AG20443 (cell line): Measurements from ENCODE around the gene UTS2R.
A peak's percentile ranks its signal among the peaks of the same experiment; 100 is the strongest.
"Not testable (repeated sequence)": the region's sequence is repeated elsewhere in the genome, so short reads cannot be mapped to it uniquely, and the experiment has no call there.

Experiments used
- DNase-seq: peaks from one replicate; pipeline ENCODE4 v3.0.0; 2012; ENCODE audit warnings: low spot score, mixed read lengths

The UTS2R gene

DNA sequence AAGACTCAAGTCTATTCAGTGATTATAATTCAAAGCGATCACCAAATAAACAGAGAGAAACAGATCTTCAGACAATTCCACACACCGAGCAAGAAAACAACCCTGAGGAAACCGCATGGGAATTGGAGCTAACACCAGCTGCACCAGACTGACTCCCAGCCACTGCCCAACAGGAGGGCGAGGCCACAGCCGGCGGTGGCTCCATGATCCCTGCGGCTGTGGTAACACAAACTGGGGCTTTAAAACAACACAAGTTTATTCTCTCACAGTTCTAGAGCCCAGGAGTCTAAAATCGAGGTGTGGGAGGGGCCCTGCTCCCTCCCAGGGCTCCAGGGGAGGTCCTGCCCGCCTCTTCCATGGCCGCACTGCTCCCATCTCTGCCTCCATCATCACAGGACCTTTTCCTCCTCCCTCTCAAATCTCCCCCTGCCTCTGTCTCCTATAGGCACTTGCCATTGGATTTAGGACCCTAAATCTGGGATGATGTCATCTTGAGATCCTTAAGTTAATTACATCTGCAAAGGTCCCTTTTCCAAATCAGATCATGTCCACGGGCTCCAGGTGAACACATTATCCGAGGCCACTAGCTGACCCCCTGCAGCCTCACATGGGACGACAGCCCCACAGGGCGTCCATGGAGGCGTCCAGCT lies 36.8 kb downstream of the UTS2R start:
- DNase-seq = no peak

GRCh38 chr17:82408938-82409318 lies 37.4 kb downstream of the UTS2R start:
- no peak for DNase-seq

- no peak for DNase-seq
Observed at GRCh38 chr17:82410014-82410716, 38.6 kb downstream of the UTS2R start.

DNA sequence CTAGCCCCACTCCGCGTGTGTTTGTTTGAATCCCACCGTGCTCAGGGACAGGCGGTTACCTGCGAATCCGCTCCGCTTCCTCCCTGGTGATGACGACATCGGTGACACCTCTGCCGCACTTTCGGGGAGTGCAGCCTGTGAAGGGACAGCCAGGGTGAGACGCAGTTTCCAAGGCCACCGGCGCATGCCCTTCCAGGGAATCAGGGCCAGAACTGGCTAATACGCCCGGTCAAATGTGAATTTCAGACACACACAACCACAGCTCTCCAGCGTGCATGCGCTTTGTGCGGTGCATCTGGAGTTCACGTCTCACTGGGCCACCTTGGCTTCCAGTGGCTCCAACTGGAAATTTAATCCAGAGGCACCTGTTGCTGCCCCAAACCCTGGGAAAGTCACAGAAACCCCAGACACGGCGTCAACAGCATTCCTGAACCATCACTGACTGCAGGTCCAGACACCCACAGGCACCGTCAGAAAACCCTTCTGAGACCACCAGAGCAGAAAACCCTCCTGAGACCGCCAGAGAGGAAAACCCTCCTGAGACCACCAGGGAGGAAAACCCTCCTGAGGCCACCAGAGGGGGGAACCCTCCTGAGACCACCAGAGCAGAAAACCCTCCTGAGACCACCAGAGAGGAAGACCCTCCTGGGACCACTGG lies 40.0 kb downstream of the UTS2R start:
- DNase-seq = no peak

GRCh38 chr17:82412081-82412480 lies 40.5 kb downstream of the UTS2R start:
- not testable (repeated sequence) for DNase-seq

DNA sequence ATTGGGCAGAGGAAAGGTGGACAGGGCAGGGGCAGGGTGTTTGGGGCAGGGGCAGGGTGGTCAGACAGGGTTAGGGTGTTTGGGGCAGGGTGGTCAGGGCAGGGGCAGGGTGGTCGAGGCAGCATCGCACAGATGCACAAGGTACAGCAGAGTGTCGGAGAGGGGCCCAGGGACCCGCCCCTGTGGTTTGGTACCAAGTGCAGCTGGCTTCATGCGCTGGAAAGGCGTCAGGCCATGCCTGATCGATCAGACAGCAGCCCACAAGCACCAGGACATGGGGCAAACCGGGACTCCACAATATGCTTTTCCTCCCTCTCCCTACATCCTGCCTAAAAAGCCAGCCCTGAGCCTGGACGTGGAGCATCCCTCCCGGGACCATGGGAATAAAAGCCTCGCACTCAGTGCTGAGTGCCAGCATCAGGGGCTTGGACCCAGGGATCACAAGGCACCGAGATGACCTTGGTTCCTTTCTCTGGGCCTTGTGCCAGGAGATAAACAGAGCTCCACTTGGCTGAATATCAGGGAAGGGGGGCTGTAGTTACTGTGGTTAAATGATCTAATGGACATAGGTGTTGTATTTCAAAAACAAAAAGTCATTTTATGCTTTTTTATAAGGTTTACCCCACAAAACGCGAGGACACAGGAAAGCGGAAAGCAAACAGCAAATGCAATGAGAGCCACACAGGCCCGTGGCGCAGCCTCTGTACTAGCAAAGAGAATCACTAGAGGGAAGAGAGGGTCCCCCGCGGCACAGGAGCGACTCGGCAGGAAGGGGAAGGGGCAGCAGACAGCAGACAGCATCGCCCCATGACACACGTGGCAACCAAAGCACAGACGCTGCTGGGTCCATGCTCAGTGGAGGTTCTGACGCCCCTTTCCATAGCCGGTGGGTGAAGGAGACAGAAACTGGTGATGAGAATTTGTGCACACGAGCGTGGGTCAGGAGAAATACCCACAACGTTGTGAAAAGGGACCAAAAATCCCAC lies 41.3 kb downstream of the UTS2R start:
- no peak for DNase-seq

DNA sequence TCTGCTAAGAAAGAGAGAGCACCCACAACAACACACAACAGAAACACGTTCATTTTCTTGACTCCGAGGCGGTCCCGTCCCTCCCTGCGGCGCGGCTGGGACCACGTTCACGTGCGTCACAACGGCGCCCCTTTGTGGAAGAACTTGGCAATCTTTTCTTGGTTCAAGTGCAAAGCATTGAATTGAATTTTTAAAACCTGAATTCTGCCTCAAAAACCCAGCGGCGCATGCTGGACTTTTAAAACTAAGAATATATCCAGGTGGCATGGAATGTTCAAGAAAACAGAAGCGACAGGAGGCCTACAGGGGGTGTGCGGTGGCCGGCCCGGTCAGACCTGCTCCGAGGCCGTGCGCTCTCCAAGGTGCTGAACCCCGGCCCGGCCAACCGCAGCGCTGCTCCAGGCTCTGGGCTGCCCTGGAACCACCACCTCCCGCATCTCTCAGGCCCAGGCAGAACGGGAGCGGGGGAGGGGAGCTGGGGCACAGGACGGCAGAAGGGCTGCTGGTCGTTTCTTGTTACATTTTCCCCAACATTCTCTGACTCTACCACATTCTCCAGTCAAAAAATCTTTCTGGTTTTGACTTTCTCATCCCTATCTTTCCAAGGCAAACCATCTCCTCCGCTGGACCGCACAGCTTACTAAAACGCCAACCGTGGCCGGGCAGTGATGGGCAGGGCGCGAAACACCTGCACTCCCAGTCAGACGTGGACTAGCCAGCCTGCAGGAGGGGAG lies 43.1 kb downstream of the UTS2R start:
- DNase-seq = peak; percentile 90

DNA sequence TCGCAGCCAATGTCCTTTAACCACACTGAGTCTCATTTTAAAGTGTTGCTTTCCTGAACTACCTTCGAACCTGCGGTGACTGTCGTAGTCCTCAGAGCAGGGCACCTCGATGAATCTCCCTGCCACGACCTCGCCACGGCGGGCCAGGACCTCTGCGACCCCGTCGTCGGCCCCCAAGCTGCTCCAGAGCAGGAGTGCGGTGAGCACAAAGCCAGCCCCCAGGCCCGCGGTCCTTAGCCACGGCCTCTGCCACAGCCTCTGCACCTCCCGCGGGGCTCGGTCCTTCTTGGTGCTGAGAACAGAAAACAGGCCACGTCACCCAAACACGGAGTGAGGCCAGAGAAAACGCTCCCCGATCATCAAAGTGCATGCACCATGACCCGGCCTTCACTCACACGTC lies 43.8 kb downstream of the UTS2R start:
- DNase-seq = no peak

DNA sequence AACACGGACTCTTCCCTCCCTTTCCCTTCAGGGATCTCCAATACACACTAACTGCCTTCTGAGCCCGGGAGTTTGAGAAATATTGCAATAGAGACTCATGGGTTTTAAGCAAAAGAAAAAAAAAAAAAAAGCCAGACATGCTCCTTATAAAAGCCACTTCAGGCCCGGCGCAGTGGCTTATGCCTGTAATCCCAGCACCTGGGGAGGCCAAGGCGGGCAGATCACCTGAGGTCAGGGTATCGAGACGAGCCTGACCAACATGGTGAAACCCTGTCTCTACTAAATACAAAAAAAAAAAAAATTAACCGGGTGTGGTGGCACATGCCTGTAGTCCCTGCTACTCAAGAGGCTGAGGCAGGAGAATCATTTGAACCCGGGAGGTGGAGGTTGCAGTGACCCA lies 44.2 kb downstream of the UTS2R start:
- DNase-seq = no peak

DNA sequence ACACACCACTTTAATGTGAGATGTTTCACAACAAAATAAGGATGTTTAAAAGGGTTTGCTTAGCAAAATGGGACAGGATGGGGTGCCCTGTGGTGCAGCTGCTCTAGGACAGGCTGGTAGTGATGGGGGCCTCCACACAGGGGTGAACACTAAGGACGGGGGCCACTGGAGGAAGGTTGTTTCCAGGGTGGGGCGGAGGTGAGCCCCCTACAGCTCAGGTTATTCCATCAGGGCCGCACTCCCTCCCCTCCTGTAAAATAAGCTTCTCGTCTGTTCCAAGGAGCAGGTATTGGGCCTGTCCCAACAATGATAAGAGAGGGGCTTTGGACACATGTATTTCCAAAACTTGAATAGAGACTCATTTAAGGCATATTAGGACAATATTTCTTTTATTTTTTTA lies 44.7 kb downstream of the UTS2R start:
- no peak for DNase-seq

- DNase-seq = no peak
Observed at GRCh38 chr17:82416771-82417170, 45.2 kb downstream of the UTS2R start.

DNA sequence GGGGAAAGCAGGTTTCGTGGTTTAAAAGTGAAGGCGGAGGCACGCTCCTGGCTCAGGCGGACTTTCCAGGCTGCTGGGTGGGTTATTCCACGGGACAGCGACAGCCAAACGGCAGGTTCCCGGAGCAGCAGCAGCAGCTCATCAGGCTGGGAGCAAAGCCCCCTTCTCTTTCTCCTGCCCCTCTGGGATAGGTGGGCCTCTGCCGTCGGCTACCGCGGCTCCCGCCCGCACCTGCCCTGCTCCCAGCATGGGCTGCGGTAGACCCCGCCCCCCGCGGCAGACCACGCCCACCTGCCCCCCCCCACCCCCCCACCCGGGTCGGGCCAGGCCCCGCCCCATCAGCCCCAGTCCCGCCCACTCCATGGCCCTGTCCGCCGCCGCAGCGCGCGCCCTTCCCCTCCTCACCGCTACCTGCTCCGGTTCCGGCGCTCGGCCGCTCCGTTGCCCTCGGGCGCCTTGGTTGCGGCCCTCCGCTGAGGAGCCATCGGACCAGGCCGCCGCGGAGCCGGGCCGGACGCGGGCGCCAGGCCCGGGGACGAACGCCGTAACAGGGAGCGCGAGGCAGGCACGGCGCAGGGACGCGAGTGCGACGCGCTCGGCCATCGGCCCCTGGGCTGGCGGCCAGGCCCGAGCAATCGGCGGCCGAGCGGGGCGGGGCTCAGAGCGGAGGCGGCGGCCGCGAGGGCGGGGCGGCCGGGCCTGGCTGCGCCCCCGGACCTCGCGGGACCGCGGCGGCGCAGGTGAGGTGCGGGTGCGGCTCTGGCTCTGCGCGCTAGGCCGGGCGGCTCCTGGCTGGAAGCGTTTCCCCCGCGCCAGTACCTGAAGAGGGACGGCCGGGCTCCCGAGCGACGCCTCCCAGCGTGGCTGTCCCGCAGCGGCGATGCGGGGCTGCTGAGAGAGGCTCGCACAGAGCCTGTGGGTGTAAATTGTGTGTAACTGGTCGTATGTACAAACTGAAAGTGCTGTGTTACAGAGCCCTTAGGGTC lies 46.7 kb downstream of the UTS2R start, which contains the start of the genes HEXD and OGFOD3:
TSS of gene HEXD (plus strand) at position 347 of the 986 bp plus-strand sequence. CDS start 1,453 bp downstream, outside the sequence.
TSS of gene OGFOD3 (minus strand) at position 586 of the 986 bp plus-strand sequence. CDS start at position 485, 101 bp downstream.
- peak; percentile 100 for DNase-seq

- no peak for DNase-seq
Observed at GRCh38 chr17:82419540-82419939, 48.0 kb downstream of the UTS2R start.

DNA sequence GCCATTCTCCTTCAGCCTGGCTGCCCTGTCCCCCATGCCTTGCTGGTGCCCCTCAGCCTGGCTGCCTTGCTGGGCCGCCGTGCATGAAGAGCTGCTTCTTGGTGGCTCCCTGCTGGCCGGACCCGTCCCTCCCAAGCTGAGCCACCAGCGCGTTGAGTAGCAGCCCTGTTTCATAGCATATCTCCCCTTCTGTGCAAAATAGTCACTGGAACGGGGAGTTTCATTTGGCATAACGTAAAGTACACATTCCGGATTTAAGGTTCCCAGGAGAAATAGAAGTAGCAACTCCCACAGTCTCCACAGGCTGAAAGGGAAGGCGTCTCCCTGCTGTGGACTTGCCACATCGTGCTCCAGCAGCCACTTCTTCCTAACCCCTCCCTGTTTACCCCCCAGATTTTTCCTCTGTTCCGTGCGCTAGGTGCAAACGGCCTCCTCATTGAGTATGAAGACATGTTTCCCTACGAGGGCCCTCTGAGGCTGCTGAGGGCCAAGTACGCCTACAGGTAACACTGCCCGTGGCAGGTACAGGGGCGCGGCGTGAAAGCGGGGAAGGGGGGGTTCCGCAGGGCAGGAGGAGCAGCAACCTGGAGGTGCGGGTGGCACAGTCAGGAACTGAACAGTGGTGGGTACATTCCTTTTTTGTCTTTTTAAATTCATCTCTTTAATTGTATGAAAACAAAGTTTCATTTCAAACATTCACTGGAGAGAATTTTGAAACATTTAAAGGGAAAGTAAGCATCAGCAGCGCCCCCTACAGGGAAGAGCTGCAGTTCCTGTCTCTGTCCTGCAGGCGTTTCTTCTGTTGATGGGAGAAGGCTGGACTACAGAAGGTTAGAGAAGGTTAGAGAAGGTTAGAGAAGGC lies 52.7 kb downstream of the UTS2R start:
- DNase-seq = peak; percentile 61

- no peak for DNase-seq
Observed at GRCh38 chr17:82424863-82425159, 53.2 kb downstream of the UTS2R start.
